Uterus (tissue), 4 donors: Measurements from ENCODE around the gene FAM234A. TPM values are rescaled to one million over a fixed set of nuclear protein-coding genes. Genes with fewer than 3 reads are reported as not detected.

Experiments
- DNase-seq, 2 donors: peaks; one replicate each; pipeline ENCODE4 v3.0.0-alpha.2; 2019 to 2020
- H3K27ac ChIP-seq, 2 donors: fragments of 200-600 bp; sonication (generic); 1 replicate in 1 of 2; 2 replicates in 1 of 2; pipeline ENCODE4 v1.5.1; 2016 to 2018
- H3K27me3 ChIP-seq, 2 donors: fragments of 200-600 bp; sonication (generic); one replicate each; pipeline ENCODE4 v1.5.1; 2018 to 2019; ENCODE audit warnings: control low read depth in 1 of 2
- H3K36me3 ChIP-seq, 2 donors: fragments of 200-600 bp; sonication (generic); one replicate each; pipeline ENCODE4 v1.5.1; 2019; ENCODE audit warnings: control low read depth in 1 of 2
- H3K4me1 ChIP-seq, 2 donors: fragments of 200-600 bp; sonication (generic); one replicate each; pipeline ENCODE4 v1.5.1; 2018 to 2019; ENCODE audit warnings: control low read depth in 1 of 2
- H3K4me3 ChIP-seq, 2 donors: fragments of 200-600 bp; sonication (generic); 1 replicate in 1 of 2; 2 replicates in 1 of 2; pipeline ENCODE4 v1.5.1; 2018 to 2019; ENCODE audit warnings: mild to moderate bottlenecking in 1 of 2
- H3K9me3 ChIP-seq, 2 donors: fragments of 200-600 bp; sonication (generic); one replicate each; pipeline ENCODE4 v1.5.1; 2019; ENCODE audit warnings: control low read depth in 1 of 2
- POLR2A ChIP-seq, 2 donors: fragments of 450-650 bp; IDR thresholded peaks; one replicate each; pipeline ENCODE4 v1.6.1; 2016; ENCODE audit warnings: antibody characterized with exemption in 2 of 2, mild to moderate bottlenecking in 1 of 2, moderate library complexity in 1 of 2
- intact Hi-C: fragments of 100-400 bp; cut with DNase I; formaldehyde crosslinking; loops from one replicate; pipeline ENCODE4 v1.15.1; 2023; ENCODE audit warnings: low total_unique reads
- total RNA-seq, 4 donors: library from RNA; depleted of rRNA in 3 of 4; stranded (reverse); fragments of >200 nt in 3 of 4; gene quantifications; one replicate each; pipeline versions ENCODE4 v1.1.0 to v1.2.4, GENCODE V29; 2014 to 2023
- TF ChIP-seq, protein P1 (sequence below), 4 experiments: fragments of 200-600 bp in 2 of 4; fragments of 450-650 bp in 2 of 4; sonication (generic) in 2 of 4; IDR thresholded peaks; one replicate each; pipeline ENCODE4 v1.5.1; 2016 to 2019; ENCODE audit warnings: antibody characterized with exemption in 4 of 4, mild to moderate bottlenecking in 2 of 4, moderate library complexity in 1 of 4
- donor health status: DM: yes; HTN: yes; CAD: no.

The FAM234A gene
- total RNA-seq, 4 donors from 2014 or later: 5.6 to 65.5 (median 30.1) TPM

DNA sequence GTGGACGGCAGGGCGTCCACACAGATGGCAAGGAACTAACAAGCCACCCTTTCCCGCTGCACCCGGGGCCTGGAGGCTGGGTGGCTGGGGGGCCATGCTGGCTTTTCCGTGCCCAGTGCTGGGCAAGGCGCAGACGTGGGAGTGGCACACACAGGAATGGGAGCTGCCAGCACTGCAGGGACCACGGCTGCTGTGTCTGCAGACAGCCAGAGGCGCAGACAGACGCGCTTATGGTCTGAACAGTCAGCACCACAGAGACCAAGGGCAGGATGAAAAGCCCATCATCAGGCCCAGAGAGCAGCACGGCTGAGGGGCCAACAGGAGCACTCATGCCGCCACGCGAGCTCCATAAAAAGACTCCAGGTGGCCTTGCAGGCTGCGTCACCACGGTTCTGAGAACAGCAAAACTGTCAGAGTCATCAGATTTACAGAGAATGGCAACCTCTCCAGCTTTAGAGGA is 72.3 kb downstream of the FAM234A start:
- TF ChIP-seq, protein P1, sequence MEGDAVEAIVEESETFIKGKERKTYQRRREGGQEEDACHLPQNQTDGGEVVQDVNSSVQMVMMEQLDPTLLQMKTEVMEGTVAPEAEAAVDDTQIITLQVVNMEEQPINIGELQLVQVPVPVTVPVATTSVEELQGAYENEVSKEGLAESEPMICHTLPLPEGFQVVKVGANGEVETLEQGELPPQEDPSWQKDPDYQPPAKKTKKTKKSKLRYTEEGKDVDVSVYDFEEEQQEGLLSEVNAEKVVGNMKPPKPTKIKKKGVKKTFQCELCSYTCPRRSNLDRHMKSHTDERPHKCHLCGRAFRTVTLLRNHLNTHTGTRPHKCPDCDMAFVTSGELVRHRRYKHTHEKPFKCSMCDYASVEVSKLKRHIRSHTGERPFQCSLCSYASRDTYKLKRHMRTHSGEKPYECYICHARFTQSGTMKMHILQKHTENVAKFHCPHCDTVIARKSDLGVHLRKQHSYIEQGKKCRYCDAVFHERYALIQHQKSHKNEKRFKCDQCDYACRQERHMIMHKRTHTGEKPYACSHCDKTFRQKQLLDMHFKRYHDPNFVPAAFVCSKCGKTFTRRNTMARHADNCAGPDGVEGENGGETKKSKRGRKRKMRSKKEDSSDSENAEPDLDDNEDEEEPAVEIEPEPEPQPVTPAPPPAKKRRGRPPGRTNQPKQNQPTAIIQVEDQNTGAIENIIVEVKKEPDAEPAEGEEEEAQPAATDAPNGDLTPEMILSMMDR (IDR thresholded peaks at IDR 0.05): no peak
- TF ChIP-seq POLR2A (IDR thresholded peaks at IDR 0.05): no peak
- H3K27ac ChIP-seq: no peak overlapping the region
- no peak for DNase-seq
- H3K36me3 ChIP-seq: no peaks in the 10 kb centered on the region
- intact Hi-C loops: no loop called here
- no peaks in the 10 kb centered on the region for H3K27me3 ChIP-seq
- no peaks in the 10 kb centered on the region for H3K9me3 ChIP-seq
- no peak overlapping the region for H3K4me3 ChIP-seq
- no peaks in the 10 kb centered on the region for H3K4me1 ChIP-seq

DNA sequence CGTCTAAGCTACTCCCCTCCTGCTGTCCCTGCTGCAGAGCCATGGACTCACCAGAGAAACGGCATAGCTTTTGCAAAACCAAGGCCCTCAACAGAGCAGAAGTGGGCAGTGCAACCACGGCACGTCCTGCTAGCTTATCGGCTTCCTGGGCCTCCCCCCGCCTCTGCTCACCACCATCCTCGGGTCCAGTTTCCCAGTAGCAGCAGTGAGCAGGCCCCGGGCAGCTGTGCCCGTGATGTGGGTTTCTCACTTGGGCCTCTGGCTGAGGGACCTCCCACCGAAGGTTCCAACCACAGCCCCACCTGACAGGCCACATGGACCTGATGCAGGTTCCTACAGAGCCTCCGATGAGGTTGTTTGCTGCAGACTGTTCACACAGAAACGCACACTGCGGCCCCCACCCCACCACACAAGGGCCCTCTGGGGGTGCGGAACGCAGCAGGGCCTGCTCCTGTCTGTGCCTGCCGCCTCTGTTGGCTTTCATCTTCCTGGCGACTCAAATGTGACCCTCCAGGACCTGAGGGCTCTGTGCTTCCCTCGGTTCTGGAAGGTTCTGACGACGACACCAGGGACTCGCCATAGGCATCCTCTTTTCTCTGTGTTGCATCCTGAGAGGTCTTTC is 73.2 kb downstream of the FAM234A start:
- TF ChIP-seq, protein P1 (IDR thresholded peaks at IDR 0.05): no peak
- TF ChIP-seq POLR2A (IDR thresholded peaks at IDR 0.05): no peak
- H3K4me3 ChIP-seq: no peak overlapping the region
- H3K9me3 ChIP-seq: no peaks in the 10 kb centered on the region
- no peak overlapping the region for H3K27ac ChIP-seq
- H3K36me3 ChIP-seq: no peaks in the 10 kb centered on the region
- intact Hi-C loops: no loop called here
- no peak for DNase-seq
- H3K27me3 ChIP-seq: no peaks in the 10 kb centered on the region
- no peaks in the 10 kb centered on the region for H3K4me1 ChIP-seq

DNA sequence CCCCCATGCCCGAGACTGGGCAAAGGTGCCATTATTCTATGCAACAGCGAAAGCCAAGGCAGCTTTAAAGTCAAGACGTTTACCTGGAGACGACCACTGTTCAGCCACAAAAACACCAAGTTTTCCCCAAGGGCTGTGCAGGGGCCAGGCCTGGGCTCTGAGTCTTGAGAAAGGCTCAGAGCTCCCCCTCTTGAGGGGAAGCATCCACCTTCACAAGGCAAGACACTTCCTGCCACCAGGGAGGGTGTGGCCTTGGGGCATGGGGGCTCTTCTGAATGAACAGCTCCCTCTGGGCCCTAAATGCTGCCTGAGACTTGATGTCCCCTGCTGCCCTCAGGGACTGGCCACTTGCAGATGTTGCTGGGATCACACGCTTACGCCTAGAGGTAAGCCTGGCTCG is 74.9 kb downstream of the FAM234A start:
- intact Hi-C loops: no loop called here
- no peaks in the 10 kb centered on the region for H3K36me3 ChIP-seq
- no peaks in the 10 kb centered on the region for H3K27me3 ChIP-seq
- TF ChIP-seq, protein P1 (IDR thresholded peaks at IDR 0.05): no peak
- no peak for TF ChIP-seq POLR2A (IDR thresholded peaks at IDR 0.05)
- DNase-seq: no peak
- no peaks in the 10 kb centered on the region for H3K4me1 ChIP-seq
- no peak overlapping the region for H3K4me3 ChIP-seq
- H3K9me3 ChIP-seq: no peaks in the 10 kb centered on the region
- no peak overlapping the region for H3K27ac ChIP-seq

DNA sequence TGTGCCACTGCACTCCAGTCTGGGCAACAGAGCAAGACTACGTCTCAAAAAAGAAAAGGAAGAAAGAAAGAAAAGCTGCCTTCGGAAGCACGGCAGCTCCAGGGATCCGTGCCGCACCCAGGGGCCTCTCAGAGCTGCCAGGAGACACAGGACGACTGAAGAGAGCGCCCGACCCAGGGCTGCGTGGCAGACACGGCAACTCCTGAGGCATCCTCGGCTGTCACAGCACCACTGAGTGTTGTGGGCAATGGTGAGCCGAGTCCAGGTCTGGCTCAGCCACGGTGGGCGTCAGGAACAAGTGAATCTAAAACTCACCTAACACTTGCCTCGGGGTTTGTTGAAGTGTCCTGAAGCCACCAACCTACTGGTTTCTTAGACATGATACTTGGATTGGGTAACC is 77.1 kb downstream of the FAM234A start:
- H3K9me3 ChIP-seq: no peaks in the 10 kb centered on the region
- no peak overlapping the region for H3K27ac ChIP-seq
- H3K4me3 ChIP-seq: no peak overlapping the region
- no peak for TF ChIP-seq POLR2A (IDR thresholded peaks at IDR 0.05)
- TF ChIP-seq, protein P1 (IDR thresholded peaks at IDR 0.05): no peak
- H3K36me3 ChIP-seq: no peaks in the 10 kb centered on the region
- intact Hi-C loops: no loop called here
- no peaks in the 10 kb centered on the region for H3K4me1 ChIP-seq
- H3K27me3 ChIP-seq: no peaks in the 10 kb centered on the region
- DNase-seq: no peak

DNA sequence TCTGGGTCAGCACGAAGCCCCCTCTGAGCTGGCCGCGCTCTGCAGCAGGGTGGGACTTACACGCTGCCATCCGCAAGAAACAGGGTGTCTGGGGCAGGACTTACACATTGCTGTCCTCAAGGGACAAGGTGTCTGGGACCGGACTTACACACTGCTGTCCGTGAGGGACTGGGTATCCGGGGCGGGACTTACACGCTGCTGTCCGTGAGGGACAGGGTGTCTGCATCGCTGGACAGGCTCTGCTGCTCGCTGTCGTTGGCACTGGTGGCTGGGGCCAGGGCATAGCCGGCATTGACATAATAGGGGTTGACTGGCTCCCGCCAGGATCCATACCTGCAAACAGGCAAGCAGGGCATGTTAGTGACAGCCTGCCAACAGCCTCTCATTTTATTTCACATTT is 79.7 kb downstream of the FAM234A start:
- no peak overlapping the region for H3K4me3 ChIP-seq
- no peaks in the 10 kb centered on the region for H3K4me1 ChIP-seq
- no peak overlapping the region for H3K27ac ChIP-seq
- no peaks in the 10 kb centered on the region for H3K9me3 ChIP-seq
- H3K36me3 ChIP-seq: no peaks in the 10 kb centered on the region
- no peak for DNase-seq
- intact Hi-C loops: no loop called here
- TF ChIP-seq, protein P1 (IDR thresholded peaks at IDR 0.05): no peak
- TF ChIP-seq POLR2A (IDR thresholded peaks at IDR 0.05): no peak
- H3K27me3 ChIP-seq: no peaks in the 10 kb centered on the region
